Anterior cingulate cortex (tissue), 58 donors: ENCODE measurements around the gene ADORA2B.
"Not testable (repeated sequence)": the region's sequence is repeated elsewhere in the genome, so short reads cannot be mapped to it uniquely, and the experiment has no call there.

ENCODE experiments used
- DNase-seq, 58 donors: peaks; one replicate each; lab custom pipeline; 2025; lab: John Stamatoyannopoulos, UW

ADORA2B gene

DNA sequence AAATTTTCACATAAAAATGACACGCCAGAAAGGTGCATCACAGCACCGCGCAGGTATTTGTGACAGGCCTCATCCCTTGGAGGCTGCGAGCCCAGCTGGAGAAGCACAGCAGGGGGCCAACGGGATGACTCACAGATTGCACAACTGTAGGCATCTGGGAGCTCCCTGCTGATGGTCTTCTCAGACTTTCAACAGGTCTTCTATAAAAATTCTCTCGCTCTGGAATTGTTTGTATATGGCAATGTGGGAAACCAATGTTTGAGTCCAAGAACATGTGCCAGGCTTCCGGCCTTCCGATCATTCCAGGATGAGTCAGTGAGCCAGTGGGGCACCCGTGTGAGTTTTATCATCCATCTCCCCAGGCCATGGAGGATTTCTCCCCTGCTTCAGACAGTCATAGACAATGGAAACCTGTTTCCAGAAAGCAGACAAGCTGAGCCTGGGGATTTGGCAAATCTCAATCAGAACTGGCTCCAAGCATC is 24.1 kb upstream of the ADORA2B start:
- DNase-seq = no peak

DNA sequence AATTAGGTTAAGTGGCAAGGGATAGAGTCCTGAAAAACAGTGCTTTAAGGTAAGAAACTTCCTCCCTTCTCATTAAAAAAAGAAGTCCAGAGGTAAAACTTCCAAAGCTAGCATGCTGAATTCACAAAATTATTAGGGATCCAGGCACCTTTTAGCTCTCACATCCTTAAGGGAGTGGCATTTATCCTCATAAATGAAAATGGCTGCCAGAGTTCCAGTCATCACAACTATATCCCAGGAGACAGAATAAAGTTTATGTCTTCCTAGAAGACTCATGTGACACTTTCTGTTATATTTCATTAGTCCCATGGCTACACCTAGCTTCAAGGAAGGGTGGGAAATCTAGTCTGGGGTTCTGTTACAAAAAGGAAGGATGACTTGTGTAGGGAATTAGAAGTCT is 23.3 kb upstream of the ADORA2B start:
- DNase-seq = no peak

DNA sequence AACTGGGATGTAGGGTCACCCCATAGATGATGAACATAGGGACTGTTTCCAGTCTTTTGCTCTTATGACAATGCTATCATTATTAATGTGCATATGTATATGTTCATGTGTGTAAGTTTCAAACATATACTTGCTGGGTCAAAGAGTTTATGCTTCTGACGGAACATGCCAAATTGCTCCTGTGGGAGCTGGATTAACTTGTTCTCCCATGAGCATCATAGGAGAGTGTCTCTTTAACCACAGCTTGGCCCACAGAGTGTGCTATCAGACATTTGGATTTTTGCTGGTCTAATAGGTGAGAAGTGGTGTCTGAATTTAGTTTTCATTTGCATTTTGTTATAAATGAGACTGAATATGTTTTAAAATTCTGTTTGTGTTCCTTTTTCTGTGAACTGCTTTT is 22.3 kb upstream of the ADORA2B start:
- DNase-seq = no peak

DNA sequence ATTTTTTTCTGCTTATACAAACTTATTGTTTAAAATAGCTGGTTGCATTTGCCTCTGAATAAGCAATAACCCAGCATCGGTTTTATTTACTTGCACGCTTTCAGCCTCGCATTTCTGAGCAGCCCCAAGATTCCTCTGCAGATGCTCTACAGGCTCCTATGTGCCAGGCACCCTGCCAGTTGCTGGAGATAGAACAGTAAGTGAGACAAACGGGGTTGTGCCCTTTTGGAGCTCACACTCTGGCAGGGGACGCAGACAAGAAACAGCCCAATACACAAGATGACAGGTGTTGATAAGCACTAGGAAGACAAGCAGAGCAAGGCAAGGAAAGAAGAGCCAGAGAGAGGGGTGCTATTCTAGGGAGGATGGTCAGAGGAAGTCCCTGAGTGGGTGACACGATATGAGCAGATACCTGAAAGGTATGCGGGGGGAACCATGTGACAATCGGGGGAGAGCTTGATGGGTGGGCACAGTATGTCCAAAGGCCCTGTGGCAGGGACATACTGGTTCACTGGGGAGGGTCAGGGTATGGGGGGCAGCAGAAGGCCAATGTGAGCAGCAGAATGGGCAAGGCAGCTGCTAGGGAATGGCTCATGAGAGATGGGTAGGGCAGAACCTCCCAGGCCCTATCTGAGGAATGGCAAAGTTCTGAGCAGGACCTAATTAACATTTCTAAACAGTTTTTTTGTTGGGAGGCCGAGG is 18.7 kb upstream of the ADORA2B start:
- peak in 1 of 58 donors; percentile 10 for DNase-seq

DNA sequence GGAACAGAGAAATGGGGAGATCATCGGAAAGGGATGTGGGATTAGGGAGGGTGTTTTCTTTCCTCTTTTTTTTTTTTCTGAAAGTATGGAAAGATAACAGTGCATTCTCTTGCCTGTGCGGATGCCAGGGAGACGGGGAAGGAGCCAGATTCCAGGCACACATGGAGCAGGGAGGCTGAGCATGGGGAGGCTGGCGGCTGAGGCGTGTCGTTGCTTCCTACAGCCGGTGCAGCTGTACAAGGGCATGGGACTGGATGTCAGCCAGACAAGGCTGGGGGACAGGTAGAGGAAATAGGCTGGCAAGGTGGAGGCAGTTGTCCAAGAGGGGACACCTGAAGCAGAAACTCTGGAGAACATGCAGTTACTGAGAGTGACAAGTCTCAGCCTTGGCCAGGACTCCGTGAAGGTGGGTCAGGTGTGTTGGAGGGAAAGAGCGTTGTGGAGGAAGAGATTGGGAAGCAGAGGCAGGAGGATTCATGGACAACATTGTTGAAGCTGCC is 16.6 kb upstream of the ADORA2B start:
- DNase-seq = no peak

DNA sequence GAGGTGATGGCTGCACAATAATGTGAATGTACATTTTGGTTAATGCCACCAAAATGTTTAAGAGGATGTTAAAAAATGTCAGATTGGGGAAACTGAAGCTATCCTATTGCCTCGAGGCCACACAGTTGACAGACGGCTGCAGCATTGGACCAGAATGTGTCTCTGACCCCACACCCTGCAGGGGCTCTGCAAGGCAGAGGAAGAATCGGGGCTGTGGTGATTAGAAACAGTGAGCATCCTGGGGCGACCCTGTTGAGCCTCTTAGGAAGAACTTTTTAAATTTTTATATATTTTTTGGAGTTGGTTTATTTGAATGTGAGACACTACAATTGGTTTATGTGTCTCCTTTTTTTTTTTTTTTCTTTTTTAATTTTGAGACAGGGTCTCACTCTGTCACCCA is 15.0 kb upstream of the ADORA2B start:
- no peak for DNase-seq

DNA sequence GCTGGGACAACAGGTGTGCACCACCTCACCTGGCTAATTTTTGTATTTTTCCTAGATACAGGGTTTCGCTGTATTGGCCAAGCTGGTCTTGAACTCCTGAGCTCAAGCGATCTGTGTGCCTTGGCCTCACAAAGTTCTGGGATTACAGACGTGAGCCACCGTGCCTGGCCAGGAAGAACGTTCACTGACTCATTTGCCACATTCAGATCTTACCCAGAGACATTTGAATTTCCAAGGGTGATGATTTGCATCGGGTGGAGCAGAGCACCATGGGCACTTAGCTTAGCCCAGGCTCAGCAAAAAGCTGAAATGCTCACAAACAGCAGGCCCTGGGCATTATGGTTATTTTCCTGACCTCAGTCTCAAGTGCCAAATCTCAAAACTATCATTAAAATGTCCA is 14.5 kb upstream of the ADORA2B start:
- no peak for DNase-seq

DNA sequence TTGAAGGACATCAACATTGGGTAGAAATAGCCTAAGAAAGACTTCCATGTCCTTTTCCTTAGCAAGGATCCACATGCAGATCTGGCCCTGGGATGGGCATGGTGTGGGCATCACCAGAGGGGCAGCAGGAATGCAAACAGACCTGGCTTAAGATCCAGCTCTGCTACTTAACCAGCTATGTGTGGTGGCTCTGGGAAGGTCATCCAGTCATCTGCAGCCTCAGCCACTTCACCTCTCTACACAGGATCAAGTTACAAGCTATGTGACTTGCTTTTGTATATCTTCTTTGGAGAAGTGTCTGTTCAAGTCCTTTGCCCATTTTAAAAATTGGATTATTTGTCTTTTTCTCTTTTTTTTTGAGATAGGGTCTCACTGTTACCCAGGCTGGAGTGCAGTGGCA is 13.5 kb upstream of the ADORA2B start:
- no peak for DNase-seq

DNA sequence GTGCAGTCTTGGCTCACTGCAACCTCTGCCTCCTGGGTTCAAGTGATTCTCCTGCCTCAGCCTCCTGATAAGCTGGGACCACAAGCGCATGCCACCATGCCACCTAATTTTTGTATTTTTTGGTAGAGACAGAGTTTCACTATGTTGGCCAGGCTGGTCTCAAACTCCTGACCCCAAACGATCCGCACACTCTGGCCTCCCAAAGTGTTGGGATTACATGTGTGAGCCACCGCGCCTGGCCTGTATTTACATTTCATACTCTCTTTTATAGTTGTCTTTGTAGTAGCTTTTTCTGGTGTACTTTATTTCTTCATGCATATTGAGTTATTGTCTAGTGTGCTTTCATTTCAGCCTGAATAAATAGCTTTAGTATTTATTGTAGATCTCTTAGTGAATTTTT is 10.1 kb upstream of the ADORA2B start:
- DNase-seq = no peak

DNA sequence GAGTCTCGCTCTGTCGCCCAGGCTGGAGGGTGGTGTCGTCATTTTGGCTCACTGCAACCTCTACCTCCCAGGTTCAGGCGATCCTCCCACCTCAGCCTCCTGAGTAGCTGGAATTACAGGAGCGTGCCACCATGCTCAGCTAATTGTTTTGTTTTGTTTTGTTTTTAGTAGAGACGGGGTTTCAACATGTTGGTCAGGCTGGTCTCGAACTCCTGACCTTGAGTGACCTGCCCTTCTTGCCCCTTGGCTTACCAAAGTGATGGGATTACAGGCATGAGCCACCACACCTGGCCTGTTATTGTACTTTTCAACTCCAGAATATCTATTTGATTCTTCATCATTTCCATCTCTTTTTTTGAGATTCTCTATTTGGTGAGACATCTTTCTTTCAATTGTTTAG is 9.0 kb upstream of the ADORA2B start:
- DNase-seq = no peak

DNA sequence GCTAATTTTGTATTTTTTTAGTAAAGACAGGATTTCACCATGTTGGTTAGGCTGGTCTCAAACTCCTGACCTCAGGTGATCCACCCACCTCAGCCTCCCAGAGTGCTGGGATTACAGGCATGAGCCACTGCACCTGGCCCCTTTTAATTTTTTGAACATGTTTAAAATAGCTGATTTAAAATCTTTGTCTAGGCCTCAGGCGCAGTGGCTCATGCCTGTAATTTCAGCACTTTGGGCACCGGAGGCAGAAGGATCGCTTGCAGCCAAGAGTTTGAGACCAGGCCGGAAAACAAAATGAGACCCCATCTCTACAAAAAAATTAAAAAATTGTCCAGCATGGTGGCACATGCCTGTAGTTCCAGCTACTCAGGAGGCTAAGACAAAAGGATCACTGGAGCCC is 8.4 kb upstream of the ADORA2B start:
- not testable (repeated sequence) for DNase-seq

DNA sequence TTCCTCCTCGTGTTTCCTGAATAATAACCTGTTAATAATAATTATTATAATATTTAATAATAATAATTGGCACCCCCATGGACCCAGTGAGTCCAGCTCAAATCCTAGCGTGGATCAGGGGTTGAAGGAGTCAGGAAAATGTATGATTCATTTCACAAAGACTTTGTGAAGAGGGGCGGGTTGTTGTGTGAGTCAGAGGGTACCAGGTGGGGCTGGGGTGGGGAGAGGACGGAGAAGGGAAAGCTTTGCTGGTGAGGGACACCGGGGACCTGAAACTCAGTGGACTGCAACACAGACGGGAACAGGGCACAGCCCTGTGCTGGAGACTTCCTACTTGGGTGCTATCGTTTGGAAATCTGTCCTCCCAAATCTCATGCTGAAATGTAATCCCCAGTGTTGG is 3.1 kb upstream of the ADORA2B start:
- DNase-seq = no peak

DNA sequence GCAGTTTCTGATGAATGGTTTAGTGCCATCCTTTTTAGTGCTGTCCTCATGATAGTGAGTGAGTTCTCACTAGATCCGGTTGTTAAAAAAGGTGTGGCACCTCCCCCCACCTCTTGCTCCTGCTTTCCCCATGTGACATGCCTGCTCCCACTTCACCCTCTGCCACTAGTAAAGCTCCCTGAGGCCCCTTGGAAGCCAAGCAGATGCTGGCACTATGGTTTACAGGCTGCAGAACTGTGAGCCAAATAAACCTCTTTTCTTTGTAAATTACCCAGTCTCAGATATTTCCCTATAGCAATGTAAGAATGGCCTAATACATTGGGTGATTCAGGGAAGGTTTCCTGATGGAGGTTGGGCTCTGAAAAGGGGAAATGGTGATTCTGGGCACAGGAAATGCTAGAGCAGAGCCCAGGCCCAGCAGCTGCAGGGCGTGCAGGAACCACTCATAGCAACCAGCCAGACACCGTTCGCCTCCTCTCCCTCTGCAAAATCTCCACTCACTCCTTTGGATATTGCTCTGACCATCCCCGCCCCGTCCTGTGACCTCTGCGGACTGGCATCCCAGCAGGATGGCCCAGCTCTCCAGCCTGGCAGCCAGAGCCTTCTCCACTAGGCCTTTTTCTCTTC is 2.6 kb upstream of the ADORA2B start:
- DNase-seq = no peak

DNA sequence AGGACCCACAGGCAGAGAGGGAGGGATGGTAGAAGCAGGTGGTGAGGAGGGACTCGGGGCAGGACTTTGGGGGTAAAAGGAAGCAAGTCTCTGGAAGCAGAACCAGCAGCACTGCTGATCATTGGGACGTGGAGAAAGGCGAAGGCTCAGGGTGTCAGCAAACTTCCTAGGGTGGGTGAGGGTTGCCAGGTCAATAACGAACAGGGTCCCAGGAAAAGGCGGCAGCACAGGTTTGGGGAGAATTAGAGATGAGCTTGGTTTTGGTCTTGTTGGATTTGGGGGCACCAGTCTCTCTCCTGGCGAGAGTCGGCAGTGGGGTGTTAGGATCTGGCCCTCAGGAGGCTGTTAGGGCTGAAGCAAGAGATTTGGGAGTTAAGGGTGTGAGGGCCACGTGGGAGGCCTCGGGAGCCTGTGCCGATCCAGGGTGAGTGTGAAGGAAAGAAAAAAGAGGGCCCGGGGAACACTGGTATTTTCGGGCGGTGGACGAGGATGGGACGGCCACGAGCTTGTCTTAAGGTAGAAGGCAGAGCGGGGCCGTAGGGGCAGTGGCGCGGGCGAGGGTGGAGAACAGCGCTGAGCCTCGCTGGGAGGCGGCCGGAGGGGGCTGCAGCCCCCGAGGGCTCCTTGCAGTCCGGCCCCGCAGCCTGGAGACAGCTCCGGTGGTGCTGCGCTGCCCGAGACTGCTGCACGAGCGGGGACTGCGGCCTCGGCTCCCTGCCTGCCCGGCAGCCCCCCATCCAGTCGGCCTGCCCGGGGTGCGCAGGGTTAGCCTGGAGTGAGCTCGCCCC is 765 bp upstream of the ADORA2B start:
- no peak for DNase-seq

DNA sequence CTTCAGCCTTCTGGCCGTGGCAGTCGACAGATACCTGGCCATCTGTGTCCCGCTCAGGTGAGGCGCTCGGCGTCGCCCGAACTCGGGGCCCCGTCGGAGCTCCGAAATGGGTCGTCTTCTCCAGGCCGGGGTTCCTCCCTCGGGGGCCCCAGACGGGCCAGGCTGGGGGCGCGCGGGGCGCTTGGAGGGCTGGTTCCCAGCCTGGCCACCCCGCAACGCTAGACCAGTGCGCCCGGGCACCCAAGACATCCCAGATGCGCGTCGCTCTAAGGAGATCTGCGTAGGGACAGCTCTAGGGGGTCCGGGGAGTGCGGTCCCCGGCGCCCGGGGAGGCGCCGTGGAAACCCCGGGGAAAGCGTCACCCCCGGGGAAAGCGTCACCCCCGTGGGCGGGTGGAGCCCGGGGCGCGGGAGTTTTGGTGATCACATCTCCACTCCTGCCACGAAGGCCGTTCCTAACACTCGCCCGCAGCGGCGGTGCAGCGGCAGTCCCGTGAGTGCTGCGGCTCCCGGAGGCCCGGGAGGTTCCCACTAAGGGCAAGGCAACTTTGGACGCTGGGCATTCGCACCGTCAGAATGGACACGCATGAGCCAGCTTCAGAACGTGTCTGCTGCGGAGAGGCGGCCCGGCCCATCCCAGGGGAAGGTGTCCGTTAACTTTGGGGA is 729 bp downstream of the ADORA2B start:
- peak in 1 of 58 donors; percentile 9 for DNase-seq

DNA sequence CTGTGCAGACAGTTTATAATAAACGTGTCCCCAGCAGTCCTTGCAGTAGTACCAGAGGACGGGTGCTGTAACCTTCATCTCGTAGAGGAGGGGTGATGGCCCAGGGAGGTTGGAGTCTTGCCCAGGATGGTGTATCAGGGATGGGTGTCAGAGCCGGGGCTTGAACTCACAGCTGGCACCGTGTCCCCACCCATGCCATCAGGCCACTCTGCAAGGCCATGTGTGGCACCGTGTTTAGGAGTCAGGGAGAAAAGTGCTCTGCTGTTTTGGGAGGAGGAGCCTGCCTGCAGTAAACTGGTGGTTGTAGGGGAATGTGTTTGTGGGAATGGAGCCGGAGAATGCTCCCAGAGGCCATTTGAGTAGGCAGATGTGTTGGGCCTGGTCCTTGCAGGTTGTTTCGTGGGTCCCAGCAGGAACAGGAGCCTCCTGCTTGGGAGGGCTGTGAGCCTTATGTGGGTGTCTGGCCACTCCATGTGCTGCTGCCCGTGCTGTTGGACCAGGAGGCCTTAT is 1.7 kb downstream of the ADORA2B start:
- no peak for DNase-seq

DNA sequence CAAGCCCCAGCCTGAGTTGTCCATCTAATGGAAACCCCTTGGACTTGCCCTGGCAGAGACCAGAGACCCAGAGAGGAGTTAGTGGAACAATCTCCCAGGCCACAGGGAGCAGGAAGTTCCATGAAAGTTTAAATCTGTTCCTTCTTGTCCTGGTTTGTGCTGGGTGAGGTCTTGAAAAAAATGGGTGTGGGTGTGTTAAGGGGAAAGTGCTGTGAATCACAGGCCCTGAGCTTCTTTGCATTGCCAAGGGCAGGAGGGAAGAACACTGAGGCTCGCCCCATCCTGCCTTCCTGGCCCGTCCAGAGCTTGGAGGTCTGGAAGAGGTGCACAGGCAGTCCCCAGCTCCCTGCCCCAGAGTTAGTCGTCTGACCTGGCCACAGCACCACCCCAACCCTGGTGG is 2.3 kb downstream of the ADORA2B start:
- no peak for DNase-seq

DNA sequence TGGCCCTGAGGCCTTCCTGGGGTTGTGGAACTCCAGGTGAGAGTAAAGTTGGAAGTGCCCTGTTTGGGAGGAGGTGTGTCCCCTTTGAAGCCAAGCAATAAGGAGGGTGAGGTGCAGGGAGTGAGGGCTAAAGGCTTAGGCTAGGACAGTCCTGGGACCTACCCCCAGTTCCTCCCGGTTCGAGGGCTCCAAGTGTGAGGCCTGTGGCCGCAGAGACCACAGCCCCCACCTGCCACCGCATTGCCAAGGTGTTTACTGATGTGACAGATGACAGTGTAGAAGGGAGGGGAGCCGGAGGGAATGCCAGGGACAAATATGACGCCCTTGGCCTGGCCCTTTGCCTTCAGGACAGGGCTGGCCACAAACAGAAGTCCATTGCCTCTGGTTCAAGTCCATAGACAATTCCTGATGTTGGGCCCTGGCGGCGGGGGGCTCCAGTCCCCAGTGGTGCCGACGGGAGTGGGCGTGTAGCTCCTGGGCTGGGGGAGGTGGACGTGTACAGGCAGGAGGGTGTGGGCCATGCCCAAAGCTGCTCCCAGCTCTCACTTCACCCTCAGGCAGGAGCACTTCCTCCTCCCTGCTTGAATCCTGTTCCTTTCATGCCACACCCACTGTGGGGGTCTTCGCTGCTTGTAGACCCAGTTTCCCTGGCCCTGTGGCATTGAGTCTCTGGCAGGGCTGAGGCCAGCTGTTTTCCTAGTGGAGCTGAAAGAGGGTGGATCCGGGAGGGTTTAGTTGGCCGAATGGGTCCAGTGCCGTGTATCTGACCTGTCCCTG is 3.2 kb downstream of the ADORA2B start:
- DNase-seq = no peak

DNA sequence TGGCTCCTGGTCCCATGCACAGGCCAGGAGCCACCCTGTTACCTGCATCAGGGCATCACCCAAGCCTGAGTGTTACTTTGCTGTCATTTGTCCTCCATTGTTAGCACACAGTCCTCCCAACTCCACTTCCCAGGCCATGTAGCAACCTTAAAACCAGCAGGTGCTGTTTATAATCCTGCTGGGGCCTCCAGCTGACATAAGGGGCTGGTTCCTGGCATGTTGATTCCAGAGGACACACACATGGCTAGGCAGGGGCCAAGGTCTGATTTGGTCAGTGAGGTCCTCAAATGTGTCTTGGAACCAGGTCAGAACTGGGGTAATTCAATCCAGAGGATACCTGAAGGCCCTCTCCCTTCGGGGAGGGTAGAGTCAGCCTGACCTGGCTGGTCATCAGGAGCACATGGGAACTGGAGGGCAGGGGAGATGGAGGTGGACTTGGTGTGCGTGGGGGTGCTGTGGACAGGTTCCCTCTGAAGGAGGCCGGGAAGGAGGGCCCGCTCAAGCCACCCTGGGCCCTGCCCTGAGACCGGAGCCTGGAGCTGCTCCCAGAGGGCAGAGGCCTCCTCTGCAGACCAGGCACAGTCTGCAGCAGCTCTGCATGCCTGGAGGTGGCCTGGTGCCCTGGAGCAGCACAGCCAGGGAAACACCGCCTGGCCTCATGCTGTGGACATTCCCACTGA is 6.6 kb downstream of the ADORA2B start:
- DNase-seq = no peak
